ENCODE data around the gene SH3PXD2A. TPM values are rescaled to one million over a fixed set of nuclear protein-coding genes. Genes with fewer than 3 reads are reported as not detected.

The SH3PXD2A gene
- total and polyA plus RNA-seq, 2 of the 4 experiments (the other 2 are of a cell fraction) = 6.3 to 23.0 TPM

GRCh38 chr10:103648636-103649532 is 206.5 kb downstream of the SH3PXD2A start:
- ChIA-PET POLR2A (ENCODE audit: unreplicated experiment) (interaction anchor here (0.5 kb wide), 1 partner anchor 19 kb away, joined by 3 read pairs; no protein-coding TSS in a partner anchor), CTCF (no interaction called here)
- H3K9me1 ChIP-seq (ENCODE audit: insufficient read depth, low read length) = peaks cover 59% of the 10 kb centered on the region
- H3K9me3 ChIP-seq (ENCODE audit: control insufficient read depth, insufficient read depth, low read length) = no peaks in the 10 kb centered on the region
- H3K4me1 ChIP-seq (ENCODE audit: control insufficient read depth, insufficient read depth, low read length) = peaks cover 38% of the 10 kb centered on the region
- peak overlapping the region; percentile 16; the same call in 1 of the 2 replicates for H3K4ac ChIP-seq (ENCODE audit: low read depth, low read length)
- no peak overlapping the region for H2AK9ac ChIP-seq (replicated peaks; ENCODE audit: low read depth, low read length, poor library complexity)
- H4K5ac ChIP-seq (ENCODE audit: low read depth, low read length) = no peak overlapping the region
- no peak overlapping the region for H3K4me3 ChIP-seq (ENCODE audit: insufficient read depth, low read depth, low read length)
- H3K23ac ChIP-seq (ENCODE audit: low read depth, low read length) = no peak overlapping the region
- H2AFZ ChIP-seq (replicated peaks; ENCODE audit: low read length, poor library complexity) = no peak overlapping the region
- no peak overlapping the region for H3K9ac ChIP-seq (ENCODE audit: low read depth, low read length)
- BruUV-seq (replicated peaks) = no TSS peak
- TF ChIP-seq BHLHE40 (IDR thresholded peaks at IDR 0.05; ENCODE audit: low read depth, low read length) (no peak), POLR2A (IDR thresholded peaks at IDR 0.05; ENCODE audit: low read depth, low read length) (no peak), CTCF (conservative IDR thresholded peaks at IDR 0.05; ENCODE audit: low read depth, low read length) (no peak), MAZ (IDR thresholded peaks at IDR 0.05; ENCODE audit: borderline replicate concordance, low read depth, low read length) (no peak), CEBPB (IDR thresholded peaks at IDR 0.05; ENCODE audit: low read depth, low read length) (no peak)
- dilution Hi-C loops (cut with HindIII; ENCODE audit: low sequenced_read_pairs, unreplicated experiment) = no loop called here
- no peak overlapping the region; the same call in 1 of the 2 replicates for H3K4me2 ChIP-seq (ENCODE audit: low read depth, low read length)
- H4K20me1 ChIP-seq (ENCODE audit: insufficient read depth, low read length) = peaks cover 95% of the 10 kb centered on the region
- H3K79me1 ChIP-seq (ENCODE audit: low read depth in 1 of 2, low read length in 2 of 2) = peaks cover 47 to 97% of the 10 kb centered on the region in 2 experiments
- no peaks in the 10 kb centered on the region for H3K27me3 ChIP-seq (ENCODE audit: control insufficient read depth, insufficient read depth, low read length)
- no peak overlapping the region for H3K14ac ChIP-seq (replicated peaks; ENCODE audit: low read depth, low read length)
- no peak overlapping the region for H2BK120ac ChIP-seq (ENCODE audit: low read depth, low read length)
- no peak overlapping the region for H4K91ac ChIP-seq (ENCODE audit: insufficient read depth, low read depth, low read length)
- 76% methylated on average over 10 of the region's 18 CpGs; no CpG with 5 or more reads in 1 of the 2 experiments for WGBS, 2 experiments (ENCODE audit: extremely low coverage in 2 of 2, insufficient read length in 1 of 2)
- H2BK20ac ChIP-seq (ENCODE audit: low read depth, low read length) = no peak overlapping the region
- H3K56ac ChIP-seq (ENCODE audit: extremely low read depth, insufficient read depth, low read length) = no peak overlapping the region
- H3K27ac ChIP-seq (ENCODE audit: insufficient read depth, low read length) = no peak overlapping the region
- H4K8ac ChIP-seq (ENCODE audit: low read depth in 2 of 2, low read length in 2 of 2) = no peak overlapping the region
- peaks cover 33% of the 10 kb centered on the region for H3K36me3 ChIP-seq (ENCODE audit: control insufficient read depth, insufficient read depth, low read length)
- no peak for ATAC-seq (ENCODE audit: low read depth)
- intact Hi-C loops (cut with micrococcal nuclease) = no loop called here
- in situ Hi-C loops (cut with MboI; ENCODE audit: low sequenced_read_pairs) = no loop called here
- no peak overlapping the region for H3K18ac ChIP-seq (ENCODE audit: low read depth, low read length)
- H2BK5ac ChIP-seq (ENCODE audit: low read depth, low read length, poor library complexity, severe bottlenecking) = no peak overlapping the region
- peak overlapping the region; percentile 54; the same call in 1 of the 2 replicates for H2AK5ac ChIP-seq (ENCODE audit: low read depth, low read length)
- DNase-seq = peak; percentile 16
- no peak overlapping the region for H2BK15ac ChIP-seq (ENCODE audit: low read depth, low read length)
